ENCODE measurements around the gene ACY1.
"Not testable (repeated sequence)": the region's sequence is repeated elsewhere in the genome, so short reads cannot be mapped to it uniquely, and the experiment has no call there.

Gene ACY1

DNA sequence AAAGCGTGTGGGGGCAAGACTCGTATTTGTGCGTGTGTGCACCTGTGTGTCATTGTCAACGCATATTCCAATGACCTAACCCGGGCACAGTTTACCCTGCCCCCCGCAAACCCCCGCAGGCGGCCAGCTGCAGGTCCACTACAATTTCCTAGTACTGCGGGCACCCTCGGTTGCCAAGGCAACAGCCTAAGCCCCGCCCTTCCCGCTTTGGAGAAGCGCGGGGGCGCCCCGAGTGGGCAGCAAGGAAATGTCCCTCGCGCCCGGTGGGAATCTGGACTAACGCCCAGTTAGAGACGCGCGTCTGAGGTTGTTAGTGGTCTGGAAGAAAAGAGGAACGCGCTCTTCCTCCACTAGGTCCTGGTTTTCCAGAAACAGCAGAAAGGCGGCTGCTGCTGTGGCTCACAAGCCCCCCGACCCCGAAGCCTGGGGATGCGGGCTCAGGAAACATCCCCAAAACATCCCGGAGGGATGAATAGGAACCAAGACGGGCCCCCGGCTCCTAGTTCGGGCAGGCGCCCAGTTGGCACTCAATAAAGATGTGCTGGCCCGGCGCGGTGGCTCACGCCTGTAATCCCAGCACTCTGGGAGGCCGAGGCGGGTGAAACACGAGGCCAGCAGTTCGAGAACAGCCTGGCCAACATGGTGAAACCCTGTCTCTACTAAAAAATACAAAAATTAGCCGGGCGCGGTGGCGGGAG lies 7.3 kb upstream of the ACY1 start:
- in situ Hi-C loops (cut with MboI; ENCODE audit: low pct_unique_long_range_greater_than_20kb, low sequenced_read_pairs) = no loop called here
- DNase-seq = peak; percentile 76

DNA sequence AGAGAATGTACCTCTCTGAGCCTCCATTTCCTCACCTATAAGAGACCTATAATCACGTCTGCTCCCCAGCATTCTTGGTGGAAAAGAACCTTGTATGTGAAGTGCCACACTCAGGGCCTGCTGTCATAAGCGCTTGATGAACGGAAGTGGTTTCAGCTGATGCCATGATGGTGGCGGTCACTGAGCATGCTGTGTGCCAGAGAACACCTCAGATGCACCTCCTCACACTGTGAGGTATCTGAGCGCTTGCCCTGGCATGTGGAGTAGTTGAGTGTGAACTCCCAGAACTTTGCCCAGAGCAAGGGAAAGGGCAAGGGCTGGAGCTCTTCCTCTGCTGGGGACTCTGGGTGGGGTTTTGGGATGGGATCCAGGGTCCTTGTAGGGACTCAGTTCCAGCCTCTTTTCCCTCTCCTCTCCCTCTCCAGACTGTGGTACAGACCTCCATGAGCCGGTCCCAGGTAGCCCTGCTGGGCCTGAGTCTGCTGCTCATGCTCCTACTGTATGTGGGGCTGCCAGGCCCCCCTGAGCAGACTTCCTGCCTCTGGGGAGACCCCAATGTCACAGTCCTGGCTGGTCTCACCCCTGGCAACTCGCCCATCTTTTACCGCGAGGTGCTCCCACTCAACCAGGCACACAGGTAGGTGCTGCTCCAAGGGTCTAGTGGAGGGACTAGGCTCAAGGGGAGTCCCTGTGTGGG lies 5.7 kb upstream of the ACY1 start:
- in situ Hi-C loops (cut with MboI; ENCODE audit: low pct_unique_long_range_greater_than_20kb, low sequenced_read_pairs) = no loop called here
- no peak for DNase-seq

DNA sequence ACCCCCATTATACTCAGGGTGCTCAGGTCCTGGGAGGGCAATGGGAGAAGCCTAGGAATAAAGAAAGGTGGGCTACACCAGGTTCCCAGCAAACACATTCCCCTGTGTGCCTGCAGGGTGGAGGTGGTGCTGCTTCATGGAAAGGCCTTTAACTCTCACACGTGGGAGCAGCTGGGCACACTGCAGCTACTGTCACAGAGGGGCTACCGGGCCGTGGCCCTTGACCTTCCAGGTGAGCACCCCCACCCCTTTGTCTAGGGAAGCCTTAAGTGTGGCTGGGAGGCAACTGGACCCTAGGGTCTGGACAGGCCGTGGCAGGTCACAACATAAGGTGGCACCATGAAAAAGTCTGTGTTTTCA lies 5.2 kb upstream of the ACY1 start:
- DNase-seq = no peak
- in situ Hi-C loops (cut with MboI; ENCODE audit: low pct_unique_long_range_greater_than_20kb, low sequenced_read_pairs) = no loop called here

DNA sequence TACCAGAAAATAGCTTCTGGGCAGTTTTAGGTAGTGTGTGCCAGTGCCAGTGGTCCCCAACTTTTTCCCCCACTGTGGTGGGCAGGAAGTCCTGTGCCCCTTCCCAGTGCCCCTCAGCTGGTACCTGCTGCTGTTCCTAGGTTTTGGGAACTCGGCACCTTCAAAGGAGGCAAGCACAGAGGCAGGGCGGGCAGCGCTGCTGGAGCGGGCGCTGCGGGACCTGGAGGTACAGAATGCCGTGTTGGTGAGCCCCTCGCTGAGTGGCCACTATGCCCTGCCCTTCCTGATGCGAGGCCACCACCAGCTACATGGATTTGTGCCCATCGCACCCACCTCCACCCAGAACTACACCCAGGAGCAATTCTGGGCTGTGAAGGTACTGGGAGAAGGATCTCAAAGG lies 3.1 kb upstream of the ACY1 start:
- no peak for DNase-seq
- in situ Hi-C loops (cut with MboI; ENCODE audit: low pct_unique_long_range_greater_than_20kb, low sequenced_read_pairs) = no loop called here

DNA sequence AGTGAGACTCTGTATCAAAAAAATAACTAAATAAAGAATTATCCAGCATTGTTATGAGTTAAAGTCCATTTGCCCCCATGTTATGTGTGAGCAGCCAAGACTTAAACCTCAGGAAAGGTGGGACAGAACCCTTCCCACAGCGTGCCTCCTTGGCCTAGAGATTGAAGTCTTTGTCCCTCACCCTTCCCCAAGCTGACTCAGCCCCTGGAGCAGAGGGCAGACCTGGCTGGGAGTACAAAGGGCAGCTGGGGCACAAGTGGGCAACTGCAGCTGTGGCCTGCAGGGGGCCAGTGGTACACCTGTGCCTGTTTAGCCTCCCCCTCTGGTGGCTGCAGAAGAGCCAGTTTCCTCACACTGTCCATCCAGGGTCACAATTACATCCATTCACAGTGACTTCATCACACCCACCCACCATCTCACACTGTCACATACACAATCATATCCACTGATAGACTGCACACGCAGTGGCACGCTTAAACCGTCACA lies 940 bp upstream of the ACY1 start:
- DNase-seq = no peak
- in situ Hi-C loops (cut with MboI; ENCODE audit: low pct_unique_long_range_greater_than_20kb, low sequenced_read_pairs) = no loop called here

DNA sequence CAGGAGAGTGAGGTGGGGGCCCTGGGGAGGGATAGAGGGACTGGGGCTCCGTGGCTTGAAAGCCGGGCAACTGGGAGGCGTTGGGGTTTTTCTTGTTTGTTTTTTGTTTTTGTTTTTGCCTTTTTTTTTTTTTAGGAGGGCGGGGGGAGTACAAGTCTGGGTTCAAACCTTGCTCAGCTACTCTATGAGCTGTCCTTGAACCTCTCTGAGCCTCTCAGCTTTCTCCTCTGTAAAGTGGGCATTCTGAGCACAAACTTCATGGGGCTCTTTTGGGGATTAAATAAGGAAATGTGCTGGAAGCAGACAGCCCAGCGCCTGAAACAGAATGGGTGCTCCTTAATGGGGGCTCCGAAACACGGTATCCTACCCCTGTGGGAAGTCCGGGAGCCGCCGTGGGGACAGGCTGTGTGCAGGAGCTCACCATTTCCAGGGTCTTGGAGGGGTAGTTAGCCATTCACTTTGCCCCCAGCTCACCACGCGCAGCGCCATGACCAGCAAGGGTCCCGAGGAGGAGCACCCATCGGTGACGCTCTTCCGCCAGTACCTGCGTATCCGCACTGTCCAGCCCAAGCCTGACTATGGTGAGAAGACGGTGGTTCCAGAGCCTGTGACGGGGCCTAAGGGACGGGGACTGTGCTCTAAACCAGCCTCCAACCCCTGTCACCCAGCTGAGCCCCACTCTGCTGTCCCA lies 388 bp downstream of the ACY1 start:
- DNase-seq = no peak
- in situ Hi-C loops (cut with MboI; ENCODE audit: low pct_unique_long_range_greater_than_20kb, low sequenced_read_pairs) = no loop called here

DNA sequence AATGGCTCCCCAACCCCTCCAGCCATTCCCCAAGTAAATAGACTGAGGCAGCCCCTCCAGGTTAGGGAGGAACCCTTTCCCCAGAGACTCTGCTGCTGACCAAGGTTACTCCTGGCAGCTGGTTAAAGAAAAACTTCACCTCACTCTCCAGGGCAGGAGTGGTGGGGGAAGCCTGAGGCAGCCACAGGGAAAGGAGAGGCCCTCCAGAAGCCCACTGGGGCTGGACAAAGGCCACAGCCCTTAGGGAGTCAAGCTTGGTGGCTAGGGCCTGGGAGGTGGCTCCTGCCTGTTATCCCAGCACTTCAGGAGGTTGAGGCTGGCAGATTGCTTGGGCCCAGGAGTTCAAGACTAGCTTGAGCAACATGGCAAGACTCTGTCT lies 923 bp downstream of the ACY1 start:
- in situ Hi-C loops (cut with MboI; ENCODE audit: low pct_unique_long_range_greater_than_20kb, low sequenced_read_pairs) = no loop called here
- no peak for DNase-seq

DNA sequence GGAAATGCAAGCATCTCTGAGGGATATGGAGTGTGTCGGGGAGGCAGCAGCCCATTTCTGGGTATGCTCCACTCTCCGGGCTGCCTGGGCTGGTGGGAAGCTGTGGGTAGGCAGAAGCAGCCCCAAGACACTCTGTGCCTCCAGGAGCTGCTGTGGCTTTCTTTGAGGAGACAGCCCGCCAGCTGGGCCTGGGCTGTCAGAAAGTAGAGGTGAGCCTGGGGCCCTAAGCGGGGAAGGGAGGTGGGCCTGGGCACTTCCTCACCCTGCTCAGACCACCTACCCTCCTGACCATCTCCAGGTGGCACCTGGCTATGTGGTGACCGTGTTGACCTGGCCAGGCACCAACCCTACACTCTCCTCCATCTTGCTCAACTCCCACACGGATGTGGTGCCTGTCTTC lies 1.7 kb downstream of the ACY1 start:
- in situ Hi-C loops (cut with MboI; ENCODE audit: low pct_unique_long_range_greater_than_20kb, low sequenced_read_pairs) = no loop called here
- DNase-seq = no peak

DNA sequence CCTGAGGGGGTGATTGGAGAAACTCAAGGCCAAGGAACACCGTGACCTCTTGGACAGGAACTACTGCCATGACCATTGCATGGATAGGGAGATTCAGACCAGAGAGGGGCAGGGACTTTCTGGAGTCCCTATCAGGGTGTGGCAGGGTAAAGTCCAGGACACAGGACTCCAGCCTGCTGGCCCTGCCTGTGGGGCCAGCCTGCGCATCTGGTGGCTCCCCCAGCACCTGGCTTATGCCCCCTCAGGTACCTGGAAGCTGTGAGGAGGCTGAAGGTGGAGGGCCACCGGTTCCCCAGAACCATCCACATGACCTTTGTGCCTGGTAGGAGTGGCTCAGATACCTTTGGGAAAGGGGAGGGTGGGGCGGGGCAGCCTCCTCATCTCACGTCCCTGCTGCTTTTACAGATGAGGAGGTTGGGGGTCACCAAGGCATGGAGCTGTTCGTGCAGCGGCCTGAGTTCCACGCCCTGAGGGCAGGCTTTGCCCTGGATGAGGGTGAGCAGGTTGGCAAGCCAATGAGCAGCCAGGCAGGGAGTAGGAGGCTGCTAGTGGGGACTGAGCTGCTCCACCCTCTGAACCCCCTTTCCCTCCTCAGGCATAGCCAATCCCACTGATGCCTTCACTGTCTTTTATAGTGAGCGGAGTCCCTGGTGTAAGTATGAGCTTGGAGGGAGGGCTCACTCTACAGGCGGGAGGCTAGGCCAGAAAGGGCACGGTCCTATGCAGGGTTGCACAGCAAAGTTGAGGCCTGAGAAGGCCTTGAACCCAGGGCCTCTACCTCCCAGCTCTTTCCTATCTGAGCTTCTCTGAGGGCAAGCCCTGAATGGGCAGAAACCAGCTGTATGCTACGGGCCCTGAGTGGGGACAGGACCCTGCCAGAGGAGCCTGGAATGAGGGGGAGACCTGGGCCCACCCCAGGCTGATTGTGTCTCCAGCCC lies 2.9 kb downstream of the ACY1 start:
- in situ Hi-C loops (cut with MboI; ENCODE audit: low pct_unique_long_range_greater_than_20kb, low sequenced_read_pairs) = no loop called here
- DNase-seq = no peak

DNA sequence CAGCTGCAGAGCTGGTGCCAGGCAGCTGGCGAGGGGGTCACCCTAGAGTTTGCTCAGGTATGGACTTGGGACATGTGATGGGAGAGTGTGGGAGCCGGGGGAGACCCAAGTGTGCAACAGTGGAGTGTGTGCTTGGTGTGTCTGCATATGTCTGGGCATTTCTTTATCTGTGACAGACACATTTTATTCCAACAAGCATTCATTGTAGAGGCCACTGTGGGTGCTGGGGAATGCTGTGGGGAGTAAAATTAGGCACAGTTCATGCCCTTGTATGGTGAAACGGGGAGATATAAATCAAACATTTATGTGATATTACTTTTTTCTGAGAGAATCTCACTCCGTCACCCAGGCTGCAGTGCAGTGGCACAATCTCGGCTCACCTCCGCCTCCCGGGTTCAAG lies 4.2 kb downstream of the ACY1 start:
- no peak for DNase-seq
- in situ Hi-C loops (cut with MboI; ENCODE audit: low pct_unique_long_range_greater_than_20kb, low sequenced_read_pairs) = no loop called here

DNA sequence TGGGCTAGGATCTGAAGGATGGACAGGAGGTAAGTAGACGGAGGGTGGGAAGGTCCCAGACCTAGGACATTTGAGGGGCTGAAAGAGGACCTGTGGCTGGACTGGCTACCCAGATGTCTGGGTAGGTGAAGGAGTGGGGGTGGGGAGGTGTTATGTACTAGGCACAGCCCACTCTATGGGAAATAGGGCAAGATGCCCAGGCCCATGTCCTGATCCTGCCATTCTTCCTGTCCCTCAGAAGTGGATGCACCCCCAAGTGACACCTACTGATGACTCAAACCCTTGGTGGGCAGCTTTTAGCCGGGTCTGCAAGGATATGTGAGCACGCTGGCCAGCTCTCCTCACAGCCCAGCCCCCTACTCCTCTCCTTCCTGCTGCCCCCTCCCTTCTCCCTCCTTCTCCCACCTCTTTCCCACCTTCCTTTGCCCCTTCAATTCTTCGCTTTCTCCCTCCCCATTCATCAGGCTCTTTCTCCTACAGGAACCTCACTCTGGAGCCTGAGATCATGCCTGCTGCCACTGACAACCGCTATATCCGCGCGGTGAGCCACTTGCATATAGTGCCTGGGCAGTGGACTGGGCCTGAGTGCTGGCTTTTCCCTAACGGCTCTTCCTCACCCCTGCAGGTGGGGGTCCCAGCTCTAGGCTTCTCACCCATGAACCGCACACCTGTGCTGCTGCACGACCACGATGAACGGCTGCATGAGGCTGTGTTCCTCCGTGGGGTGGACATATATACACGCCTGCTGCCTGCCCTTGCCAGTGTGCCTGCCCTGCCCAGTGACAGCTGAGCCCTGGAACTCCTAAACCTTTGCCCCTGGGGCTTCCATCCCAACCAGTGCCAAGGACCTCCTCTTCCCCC lies 5.2 kb downstream of the ACY1 start:
- in situ Hi-C loops (cut with MboI; ENCODE audit: low pct_unique_long_range_greater_than_20kb, low sequenced_read_pairs) = no loop called here
- DNase-seq = no peak

DNA sequence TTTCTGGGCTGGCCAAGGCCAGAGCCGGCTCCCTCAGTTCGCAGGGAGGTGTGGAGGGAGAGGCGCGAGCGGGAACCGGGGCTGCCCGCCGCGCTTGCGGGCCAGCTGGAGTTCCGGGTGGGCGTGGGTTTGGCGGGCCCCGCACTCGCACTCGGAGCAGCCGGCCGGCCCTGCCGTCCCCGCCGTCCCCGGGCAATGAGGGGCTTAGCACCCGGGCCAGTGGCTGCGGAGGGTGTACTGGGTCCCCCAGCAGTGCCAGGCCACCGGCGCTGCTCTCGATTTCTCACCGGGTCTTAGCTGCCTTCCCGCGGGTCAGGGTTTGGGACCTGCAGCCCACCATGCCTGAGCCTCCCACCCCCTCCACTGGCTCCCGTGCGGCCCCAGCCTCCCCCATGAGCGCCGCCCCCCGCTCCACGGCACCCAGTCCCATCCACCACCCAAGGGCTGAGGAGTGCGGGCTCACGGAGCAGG lies 7.2 kb downstream of the ACY1 start:
- in situ Hi-C loops (cut with MboI; ENCODE audit: low pct_unique_long_range_greater_than_20kb, low sequenced_read_pairs); DNase-seq: not testable (repeated sequence)

DNA sequence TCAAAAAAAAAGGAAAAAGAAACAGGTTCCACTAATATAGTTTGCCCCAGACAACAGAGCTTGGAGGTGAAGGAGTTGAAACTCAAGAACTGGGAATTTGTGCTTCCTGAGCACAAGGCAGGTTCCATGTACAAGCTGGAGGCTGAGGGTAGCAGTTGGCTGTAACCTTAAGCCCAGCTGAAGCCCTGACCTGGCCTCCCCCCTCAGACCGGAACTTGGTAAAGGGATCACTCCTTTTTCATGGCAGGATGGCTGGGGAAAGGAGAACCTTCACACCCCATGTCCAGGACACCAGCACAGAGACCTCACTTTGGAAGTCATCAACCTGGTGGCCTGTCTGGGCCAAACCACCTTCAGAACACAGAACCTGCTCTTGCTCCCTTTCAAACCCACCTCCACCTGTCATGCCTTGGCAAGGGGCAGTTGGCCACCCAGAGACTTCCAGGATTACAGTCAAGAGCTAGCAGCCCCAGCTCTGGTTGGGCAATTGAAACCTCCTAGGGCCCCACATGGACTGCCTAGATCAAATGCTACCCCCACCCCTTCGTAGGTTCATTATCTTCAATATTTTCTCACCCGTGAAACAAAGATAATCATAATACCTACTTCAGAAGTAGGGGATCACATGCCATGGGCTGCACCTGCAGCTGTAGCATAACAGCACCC lies 8.8 kb downstream of the ACY1 start:
- DNase-seq = no peak
- in situ Hi-C loops (cut with MboI; ENCODE audit: low pct_unique_long_range_greater_than_20kb, low sequenced_read_pairs) = no loop called here

DNA sequence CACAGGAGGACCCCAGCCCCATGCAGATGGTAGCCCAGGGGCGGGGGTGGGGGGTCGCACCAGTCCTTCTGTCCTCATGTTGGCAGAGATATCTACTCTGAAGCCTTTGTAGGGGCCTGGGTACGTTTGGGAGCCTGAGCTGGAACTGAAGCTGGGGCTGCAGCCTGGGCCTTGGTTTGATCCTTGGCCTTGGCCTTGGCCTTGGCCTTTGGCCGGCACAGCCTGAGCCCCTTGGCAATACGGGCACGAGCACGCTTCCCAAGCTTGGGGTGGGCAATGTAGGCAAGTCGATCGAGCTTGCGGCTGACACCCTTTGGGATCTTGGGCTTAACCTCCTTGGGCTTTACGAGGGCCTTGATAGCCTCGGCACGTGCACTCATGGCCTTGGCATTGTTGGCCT lies 10.3 kb downstream of the ACY1 start:
- DNase-seq; in situ Hi-C loops (cut with MboI; ENCODE audit: low pct_unique_long_range_greater_than_20kb, low sequenced_read_pairs): not testable (repeated sequence)

DNA sequence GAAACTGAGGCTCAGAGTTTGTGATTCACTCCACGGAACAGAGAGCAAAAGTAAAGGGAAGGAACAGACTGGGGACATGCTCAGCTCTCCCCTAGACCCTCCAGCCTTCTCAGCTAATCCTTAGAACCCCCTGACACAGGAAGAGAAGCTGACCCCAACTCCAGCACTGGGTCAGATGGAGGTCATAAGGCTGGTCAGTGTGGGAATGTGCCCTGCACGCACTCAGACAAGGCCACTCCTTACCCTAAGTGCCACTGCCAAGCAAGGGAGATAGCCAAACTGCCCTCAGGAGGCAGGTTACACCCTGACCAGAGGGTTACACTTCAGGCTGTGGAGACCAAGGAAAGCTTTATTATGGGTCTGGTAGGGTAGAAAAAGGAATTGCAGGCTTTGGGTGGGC lies 11.2 kb downstream of the ACY1 start:
- in situ Hi-C loops (cut with MboI; ENCODE audit: low pct_unique_long_range_greater_than_20kb, low sequenced_read_pairs) = no loop called here
- DNase-seq = no peak

DNA sequence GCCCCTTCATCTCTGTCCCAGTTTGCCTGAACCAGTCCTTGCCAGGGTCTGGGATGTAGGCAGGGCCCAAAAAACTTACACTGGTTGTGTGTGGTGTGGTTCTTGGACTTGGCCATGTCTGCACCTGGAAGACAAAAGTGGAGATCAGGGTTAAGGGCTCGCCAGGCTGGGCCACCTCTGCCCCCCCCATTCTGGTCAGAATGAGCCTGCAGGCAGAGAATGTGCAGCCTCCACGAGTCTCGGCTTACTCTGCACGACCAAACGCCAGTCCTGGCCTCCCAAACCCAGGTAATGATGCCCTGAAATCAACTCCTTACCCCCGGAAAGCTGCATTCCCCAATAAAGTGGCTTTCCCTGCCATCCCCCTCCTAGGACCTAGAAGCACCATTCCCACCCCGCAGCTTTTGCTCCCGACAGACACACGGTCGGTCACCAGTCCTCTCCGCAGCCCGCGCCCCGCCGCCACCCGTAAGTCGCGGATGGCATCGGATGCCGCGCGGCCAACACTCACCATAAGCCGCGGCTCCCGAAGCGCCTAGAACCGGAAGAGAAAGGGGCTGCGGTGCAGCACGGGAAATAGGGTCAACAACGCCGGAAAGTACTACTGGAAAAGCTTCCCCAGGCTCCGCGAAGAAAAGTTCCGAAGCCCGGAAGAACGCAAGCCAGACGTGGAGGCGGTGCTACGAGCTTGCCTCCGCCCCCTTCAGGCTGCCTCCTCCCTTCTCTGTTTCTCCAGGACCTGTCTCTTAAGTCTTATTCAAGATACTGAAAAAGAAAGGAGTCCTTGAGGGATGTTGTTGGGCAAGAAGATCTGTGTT lies 12.2 kb downstream of the ACY1 start, which contains the start of gene RPL29:
Gene RPL29, minus strand, starts transcription at position 550 of the 818 bp plus-strand sequence. Its CDS starts 434 bp downstream, at position 116.
- peak; percentile 97 for DNase-seq
- in situ Hi-C loops (cut with MboI; ENCODE audit: low pct_unique_long_range_greater_than_20kb, low sequenced_read_pairs) = no loop called here

DNA sequence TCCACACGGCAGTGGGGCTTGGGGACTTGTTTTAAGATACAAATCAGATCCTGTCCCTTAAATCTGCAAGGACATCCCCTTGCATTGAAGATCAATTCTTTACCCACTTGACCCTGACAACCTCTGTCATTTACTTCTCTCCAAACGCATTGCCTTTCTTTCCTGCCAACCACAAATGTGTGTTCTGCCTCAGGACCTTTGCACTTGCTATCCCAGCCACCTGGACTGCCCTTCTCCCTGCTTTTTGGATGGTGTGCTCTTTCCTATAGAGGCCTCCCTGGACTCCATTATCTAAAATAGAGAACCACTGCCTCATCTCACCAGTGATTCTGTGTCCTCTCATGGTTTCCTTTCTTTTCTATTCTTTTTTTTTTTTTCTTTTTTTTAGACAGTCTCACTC lies 13.8 kb downstream of the ACY1 start:
- in situ Hi-C loops (cut with MboI; ENCODE audit: low pct_unique_long_range_greater_than_20kb, low sequenced_read_pairs) = no loop called here
- no peak for DNase-seq

All from KBM-7 (cell line).